Sigmoid colon (tissue), 4 donors: Measurements from ENCODE around the gene COL25A1.
"Not testable (repeated sequence)": the region's sequence is repeated elsewhere in the genome, so short reads cannot be mapped to it uniquely, and the experiment has no call there.

Experiments used
- EP300 ChIP-seq, 4 donors: sonication (generic); formaldehyde crosslinking; IDR thresholded peaks; one replicate each; pipeline ENCODE4 v1.6.1; 2017; ENCODE audit warnings: antibody characterized with exemption in 4 of 4
- TF ChIP-seq, protein P1 (sequence below), 4 experiments: fragments of 450-650 bp in 3 of 4; fragments of 200-600 bp in 1 of 4; IDR thresholded peaks; one replicate each; pipeline ENCODE4 v1.5.1; 2016 to 2019; ENCODE audit warnings: antibody characterized with exemption in 4 of 4, mild to moderate bottlenecking in 3 of 4, moderate library complexity in 2 of 4

DNA sequence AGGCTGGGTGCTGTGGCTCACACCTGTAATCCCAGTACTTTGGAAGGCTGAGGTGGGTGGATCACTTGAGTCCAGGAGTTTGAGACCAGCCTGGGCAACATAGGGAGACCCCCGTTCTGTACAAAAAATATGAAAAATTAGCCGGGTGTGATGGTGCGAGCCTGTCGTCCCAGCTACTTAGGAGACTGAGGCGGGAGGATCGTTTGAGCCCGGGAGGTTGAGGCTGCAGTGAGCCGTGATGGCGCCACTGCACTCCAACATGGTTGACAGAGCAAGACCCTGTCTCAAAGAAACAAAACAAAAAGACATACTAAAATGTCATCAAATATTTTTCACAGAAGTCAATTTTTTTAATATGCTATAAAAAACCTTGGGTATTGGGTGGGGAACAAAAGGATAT lies 432.5 kb downstream of the COL25A1 start:
- TF ChIP-seq, protein P1, sequence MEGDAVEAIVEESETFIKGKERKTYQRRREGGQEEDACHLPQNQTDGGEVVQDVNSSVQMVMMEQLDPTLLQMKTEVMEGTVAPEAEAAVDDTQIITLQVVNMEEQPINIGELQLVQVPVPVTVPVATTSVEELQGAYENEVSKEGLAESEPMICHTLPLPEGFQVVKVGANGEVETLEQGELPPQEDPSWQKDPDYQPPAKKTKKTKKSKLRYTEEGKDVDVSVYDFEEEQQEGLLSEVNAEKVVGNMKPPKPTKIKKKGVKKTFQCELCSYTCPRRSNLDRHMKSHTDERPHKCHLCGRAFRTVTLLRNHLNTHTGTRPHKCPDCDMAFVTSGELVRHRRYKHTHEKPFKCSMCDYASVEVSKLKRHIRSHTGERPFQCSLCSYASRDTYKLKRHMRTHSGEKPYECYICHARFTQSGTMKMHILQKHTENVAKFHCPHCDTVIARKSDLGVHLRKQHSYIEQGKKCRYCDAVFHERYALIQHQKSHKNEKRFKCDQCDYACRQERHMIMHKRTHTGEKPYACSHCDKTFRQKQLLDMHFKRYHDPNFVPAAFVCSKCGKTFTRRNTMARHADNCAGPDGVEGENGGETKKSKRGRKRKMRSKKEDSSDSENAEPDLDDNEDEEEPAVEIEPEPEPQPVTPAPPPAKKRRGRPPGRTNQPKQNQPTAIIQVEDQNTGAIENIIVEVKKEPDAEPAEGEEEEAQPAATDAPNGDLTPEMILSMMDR (IDR thresholded peaks at IDR 0.05): not testable (repeated sequence)
- not testable (repeated sequence) for TF ChIP-seq EP300 (IDR thresholded peaks at IDR 0.05)
